C1 segment of cervical spinal cord (tissue), 14 donors: ENCODE results near the gene MAP3K5.

ENCODE experiments used
- DNase-seq, 14 donors: peaks; one replicate each; lab custom pipeline; 2025; lab: John Stamatoyannopoulos, UW

Gene MAP3K5

GRCh38 chr6:136547336-136547735, 244.9 kb downstream of the MAP3K5 start:
- DNase-seq, result peak in 1 of 14 donors; percentile 45

GRCh38 chr6:136546331-136546730, 245.9 kb downstream of the MAP3K5 start:
- no peak for DNase-seq

GRCh38 chr6:136544326-136544725, 248.0 kb downstream of the MAP3K5 start:
- DNase-seq, result peak in 1 of 14 donors; percentile 93

- DNase-seq, result no peak
These were observed 250.9 kb downstream of the MAP3K5 start for GRCh38 chr6:136541395-136541794.

- DNase-seq, result no peak
These were observed 252.2 kb downstream of the MAP3K5 start for GRCh38 chr6:136539967-136540652.

- no peak for DNase-seq
These were observed 253.4 kb downstream of the MAP3K5 start for GRCh38 chr6:136538836-136539235.

GRCh38 chr6:136535880-136536650, 256.2 kb downstream of the MAP3K5 start:
- DNase-seq, result no peak

- no peak for DNase-seq
These were observed 257.1 kb downstream of the MAP3K5 start for GRCh38 chr6:136535017-136535765.

GRCh38 chr6:136534268-136534667, 258.0 kb downstream of the MAP3K5 start:
- DNase-seq, result no peak

- DNase-seq, result no peak
These were observed 258.8 kb downstream of the MAP3K5 start for GRCh38 chr6:136533487-136533886.

GRCh38 chr6:136532030-136532429, 260.2 kb downstream of the MAP3K5 start:
- DNase-seq, result no peak

GRCh38 chr6:136529710-136530109, 262.6 kb downstream of the MAP3K5 start:
- no peak for DNase-seq

- no peak for DNase-seq
These were observed 263.8 kb downstream of the MAP3K5 start for GRCh38 chr6:136528477-136528876.

GRCh38 chr6:136527831-136528230, 264.4 kb downstream of the MAP3K5 start:
- no peak for DNase-seq

- no peak for DNase-seq
These were observed 265.3 kb downstream of the MAP3K5 start for GRCh38 chr6:136526937-136527336.

- peak in 13 of 14 donors; percentile 20 to 89 (median 75) for DNase-seq
These were observed 265.9 kb downstream of the MAP3K5 start for GRCh38 chr6:136526196-136526930.

GRCh38 chr6:136525586-136526195, 266.6 kb downstream of the MAP3K5 start:
- peak in 6 of 14 donors; percentile 22 to 80 (median 41) for DNase-seq

GRCh38 chr6:136524936-136525413, 267.3 kb downstream of the MAP3K5 start:
- peak in 4 of 14 donors; percentile 17 to 76 (median 26) for DNase-seq

GRCh38 chr6:136524339-136524935, 267.8 kb downstream of the MAP3K5 start:
- no peak for DNase-seq

- DNase-seq, result no peak
These were observed 269.1 kb downstream of the MAP3K5 start for GRCh38 chr6:136523196-136523595.
